A549 treated with dexamethasone at 1 μM for 4 hours (cell line): ENCODE measurements around the gene LRRC32. TPM values are rescaled to one million over a fixed set of nuclear protein-coding genes. Genes with fewer than 3 reads are reported as not detected.

Experiments used
- total RNA-seq: library from RNA; stranded (reverse); fragments of 200-300 nt; extraction: Qiagen RNA extraction; gene quantifications from 5 replicates; pipeline ENCODE4 v1.2.3, GENCODE V29; 2022

Gene LRRC32, protein sequence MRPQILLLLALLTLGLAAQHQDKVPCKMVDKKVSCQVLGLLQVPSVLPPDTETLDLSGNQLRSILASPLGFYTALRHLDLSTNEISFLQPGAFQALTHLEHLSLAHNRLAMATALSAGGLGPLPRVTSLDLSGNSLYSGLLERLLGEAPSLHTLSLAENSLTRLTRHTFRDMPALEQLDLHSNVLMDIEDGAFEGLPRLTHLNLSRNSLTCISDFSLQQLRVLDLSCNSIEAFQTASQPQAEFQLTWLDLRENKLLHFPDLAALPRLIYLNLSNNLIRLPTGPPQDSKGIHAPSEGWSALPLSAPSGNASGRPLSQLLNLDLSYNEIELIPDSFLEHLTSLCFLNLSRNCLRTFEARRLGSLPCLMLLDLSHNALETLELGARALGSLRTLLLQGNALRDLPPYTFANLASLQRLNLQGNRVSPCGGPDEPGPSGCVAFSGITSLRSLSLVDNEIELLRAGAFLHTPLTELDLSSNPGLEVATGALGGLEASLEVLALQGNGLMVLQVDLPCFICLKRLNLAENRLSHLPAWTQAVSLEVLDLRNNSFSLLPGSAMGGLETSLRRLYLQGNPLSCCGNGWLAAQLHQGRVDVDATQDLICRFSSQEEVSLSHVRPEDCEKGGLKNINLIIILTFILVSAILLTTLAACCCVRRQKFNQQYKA
- total RNA-seq = 0.15 to 0.51 TPM (median 0.20 TPM) in 5 replicates

DNA sequence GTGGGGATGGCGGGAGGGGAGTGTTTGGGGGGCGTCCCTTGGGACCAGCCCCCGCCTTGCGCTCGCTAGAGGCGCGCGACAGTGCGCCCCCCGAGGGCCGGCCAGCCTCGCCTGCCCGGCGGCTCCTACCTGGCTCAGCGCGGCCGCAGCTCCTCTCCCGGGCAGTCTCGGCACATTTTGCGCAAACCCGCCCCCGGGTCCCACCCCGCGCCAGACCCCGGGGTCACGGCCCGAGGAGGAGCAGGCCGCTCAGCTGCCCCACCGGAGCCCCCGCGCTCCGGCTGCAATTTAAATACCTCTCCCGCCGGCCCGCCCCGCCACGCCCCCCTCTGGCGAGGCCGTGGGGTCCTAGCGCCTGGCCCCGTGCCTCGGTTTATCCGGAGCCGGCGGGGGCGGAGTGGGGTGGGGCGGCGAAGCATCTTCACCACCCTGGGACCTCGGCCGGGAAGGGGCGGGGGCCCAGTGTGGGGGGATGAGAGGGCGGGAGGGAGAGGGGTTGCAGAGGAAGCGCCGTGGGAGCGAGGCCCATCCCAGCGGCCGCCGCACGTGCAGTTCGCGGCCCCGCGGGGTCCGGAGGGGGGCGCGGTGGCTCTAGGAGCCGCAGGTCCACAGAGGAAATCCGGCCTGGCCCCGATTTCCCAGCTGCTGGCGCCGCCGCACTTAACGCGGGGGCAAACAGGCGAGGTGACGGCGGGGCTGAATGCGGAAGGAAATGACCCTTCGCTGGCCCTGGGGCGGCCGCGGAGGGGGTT, at the start of gene LRRC32:
LRRC32 (minus strand) TSS at position 263 of the 752 bp plus-strand sequence. CDS start 4,793 bp downstream, outside the sequence.

Other genes with a start within 250 kb of the LRRC32 start
- 10.3 to 16.4 TPM (median 12.5 TPM) in 5 replicates for gene EMSY, start 225.7 kb downstream of the LRRC32 start, total RNA-seq
- 92.0 to 158 TPM (median 140 TPM) in 5 replicates for gene TSKU, start 112.6 kb upstream of the LRRC32 start, total RNA-seq
- gene ACER3, start 190.2 kb upstream of the LRRC32 start, total RNA-seq = 13.8 to 25.2 TPM (median 21.8 TPM) in 5 replicates